HepG2 (cell line): ENCODE measurements around the gene CELSR2. TPM values are rescaled to one million over a fixed set of nuclear protein-coding genes. Genes with fewer than 3 reads are reported as not detected.

Source experiments
- AHR ChIP-seq: IDR thresholded peaks from 2 replicates; pipeline ENCODE4 v1.6.1; 2018; ENCODE audit warnings: missing genetic modification reagents, missing compliant biosample characterization
- ATF4 ChIP-seq, 2 experiments: fragments of 450-650 bp in 1 of 2; sonication (generic) in 1 of 2; formaldehyde crosslinking; IDR thresholded peaks; 2 replicates each; pipeline versions ENCODE4 v1.5.0 to v1.8.0; 2020 to 2022; ENCODE audit warnings: mild to moderate bottlenecking in 1 of 2, missing genetic modification reagents in 1 of 2
- ATF5 ChIP-seq: sonication (generic); formaldehyde crosslinking; IDR thresholded peaks from 2 replicates; pipeline ENCODE4 v1.4.0; 2020; ENCODE audit warnings: mild to moderate bottlenecking, low read depth, missing genetic modification reagents
- FLYWCH1 ChIP-seq: sonication (generic); formaldehyde crosslinking; IDR thresholded peaks from 2 replicates; pipeline ENCODE4 v1.8.1; 2023; ENCODE audit warnings: mild to moderate bottlenecking, missing genetic modification reagents
- FOXC1 ChIP-seq: sonication (generic); formaldehyde crosslinking; IDR thresholded peaks from 2 replicates; pipeline ENCODE4 v1.8.0; 2022; ENCODE audit warnings: mild to moderate bottlenecking, missing genetic modification reagents, borderline replicate concordance
- GZF1 ChIP-seq: sonication (generic); formaldehyde crosslinking; IDR thresholded peaks from 2 replicates; pipeline ENCODE4 v1.5.1; 2020; ENCODE audit warnings: mild to moderate bottlenecking, missing genetic modification reagents
- JUND ChIP-seq: sonication (generic); formaldehyde crosslinking; IDR thresholded peaks from 2 replicates; pipeline ENCODE4 v1.8.0; 2022; ENCODE audit warnings: mild to moderate bottlenecking, missing genetic modification reagents
- KAT8 ChIP-seq: IDR thresholded peaks from 2 replicates; pipeline ENCODE4 v1.6.1; 2016; ENCODE audit warnings: missing genetic modification reagents, missing compliant biosample characterization
- MNT ChIP-seq: fragments of 450-650 bp; IDR thresholded peaks from 2 replicates; pipeline ENCODE4 v1.6.1; 2016
- MTF2 ChIP-seq: sonication (generic); formaldehyde crosslinking; IDR thresholded peaks from 2 replicates; pipeline ENCODE4 v1.5.0; 2020; ENCODE audit warnings: missing genetic modification reagents, borderline replicate concordance
- MZF1 ChIP-seq: sonication (generic); formaldehyde crosslinking; IDR thresholded peaks from 2 replicates; pipeline ENCODE4 v1.8.1; 2023; ENCODE audit warnings: mild to moderate bottlenecking, missing genetic modification reagents, borderline replicate concordance
- NFE2 ChIP-seq: sonication (generic); formaldehyde crosslinking; IDR thresholded peaks from 2 replicates; pipeline ENCODE4 v1.4.0; 2020; ENCODE audit warnings: missing genetic modification reagents
- NFYB ChIP-seq: sonication (generic); formaldehyde crosslinking; IDR thresholded peaks from 2 replicates; pipeline ENCODE4 v1.4.0; 2020; ENCODE audit warnings: missing genetic modification reagents
- SKI ChIP-seq: fragments of 450-650 bp; IDR thresholded peaks from one replicate; pipeline ENCODE4 v1.6.1; 2018; ENCODE audit warnings: mild to moderate bottlenecking; ENCODE audit not compliant: partially characterized antibody
- SP2 ChIP-seq: sonication (generic); formaldehyde crosslinking; IDR thresholded peaks from 2 replicates; pipeline ENCODE4 v1.5.1; 2020; ENCODE audit warnings: mild to moderate bottlenecking, missing genetic modification reagents
- ZBTB10 ChIP-seq: sonication (generic); formaldehyde crosslinking; IDR thresholded peaks from 2 replicates; pipeline ENCODE4 v1.4.0; 2020; ENCODE audit warnings: missing genetic modification reagents, borderline replicate concordance
- ZBTB38 ChIP-seq: sonication (generic); formaldehyde crosslinking; IDR thresholded peaks from 2 replicates; pipeline ENCODE4 v1.5.1; 2020; ENCODE audit warnings: mild to moderate bottlenecking, missing genetic modification reagents
- ZNF17 ChIP-seq: sonication (generic); formaldehyde crosslinking; IDR thresholded peaks from 2 replicates; pipeline ENCODE4 v1.5.0; 2020; ENCODE audit warnings: mild to moderate bottlenecking, missing genetic modification reagents
- ZNF230 ChIP-seq: sonication (generic); formaldehyde crosslinking; IDR thresholded peaks from 2 replicates; pipeline ENCODE4 v1.4.0; 2020; ENCODE audit warnings: mild to moderate bottlenecking, missing genetic modification reagents
- ZNF33A ChIP-seq: sonication (generic); formaldehyde crosslinking; IDR thresholded peaks from 2 replicates; pipeline ENCODE4 v1.5.1; 2020; ENCODE audit warnings: missing genetic modification reagents, mild to moderate bottlenecking, moderate library complexity, borderline replicate concordance
- ZNF570 ChIP-seq: sonication (generic); formaldehyde crosslinking; IDR thresholded peaks from 2 replicates; pipeline ENCODE4 v1.4.0; 2020; ENCODE audit warnings: mild to moderate bottlenecking, missing genetic modification reagents, borderline replicate concordance
- ZSCAN30 ChIP-seq: sonication (generic); formaldehyde crosslinking; IDR thresholded peaks from 2 replicates; pipeline ENCODE4 v1.5.0; 2020; ENCODE audit warnings: mild to moderate bottlenecking, missing genetic modification reagents
- ZSCAN31 ChIP-seq: sonication (generic); formaldehyde crosslinking; IDR thresholded peaks from 2 replicates; pipeline ENCODE4 v1.5.0; 2020; ENCODE audit warnings: low read depth, mild to moderate bottlenecking, missing genetic modification reagents
- polyA plus RNA-seq, 8 experiments: library from polyadenylated mRNA; depleted of rRNA in 3 of 8; stranded (reverse) in 7 of 8; unstranded in 1 of 8; fragments of >200 nt; fragmentation: Illumina TruSeq in 4 of 8; extraction: Trizol in 4 of 8; gene quantifications; 2 replicates each; pipeline versions ENCODE4 v1.2.1 to v1.2.3, GENCODE V29; 2011 to 2016; ENCODE audit warnings: low read depth in 4 of 8, missing spikeins in 1 of 8, mixed read lengths in 1 of 8; ENCODE audit not compliant: insufficient read depth in 1 of 8
- total RNA-seq, 5 experiments: library from RNA; depleted of rRNA; stranded (reverse); fragments of >200 nt; fragmentation: Illumina TruSeq; extraction: Trizol; gene quantifications; 2 replicates each; pipeline ENCODE4 v1.2.3, GENCODE V29; 2016; ENCODE audit warnings: low read depth in 1 of 5
- TF ChIP-seq, protein P1 (sequence below): sonication (generic); formaldehyde crosslinking; IDR thresholded peaks from 2 replicates; pipeline ENCODE4 v1.5.0; 2020; ENCODE audit warnings: missing genetic modification reagents

Gene CELSR2
- total and polyA plus RNA-seq, 2 of the 13 experiments (the other 11 are each of a cell fraction or from before 2014, with no cell fraction given) = 4.0 to 6.6 TPM

- no peak for TF ChIP-seq ZBTB10 (CRISPR knock-in tag)
- no peak for TF ChIP-seq ZNF17 (CRISPR knock-in tag)
- no peak for TF ChIP-seq JUND (CRISPR knock-in tag)
- no peak for TF ChIP-seq MZF1 (CRISPR knock-in tag)
- no peak for TF ChIP-seq NFYB
- TF ChIP-seq GZF1 (CRISPR knock-in tag) = no peak
- no peak for TF ChIP-seq MTF2 (CRISPR knock-in tag)
- peak; percentile 44; the same call in 1 of the 2 replicates for TF ChIP-seq KAT8 (CRISPR knock-in tag)
- TF ChIP-seq ZSCAN30 (CRISPR knock-in tag) = no peak
- TF ChIP-seq, protein P1, sequence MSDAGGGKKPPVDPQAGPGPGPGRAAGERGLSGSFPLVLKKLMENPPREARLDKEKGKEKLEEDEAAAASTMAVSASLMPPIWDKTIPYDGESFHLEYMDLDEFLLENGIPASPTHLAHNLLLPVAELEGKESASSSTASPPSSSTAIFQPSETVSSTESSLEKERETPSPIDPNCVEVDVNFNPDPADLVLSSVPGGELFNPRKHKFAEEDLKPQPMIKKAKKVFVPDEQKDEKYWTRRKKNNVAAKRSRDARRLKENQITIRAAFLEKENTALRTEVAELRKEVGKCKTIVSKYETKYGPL (CRISPR knock-in tag) = no peak
- no peak; the same call in 1 of the 2 replicates for TF ChIP-seq FOXC1 (CRISPR knock-in tag)
- no peak for TF ChIP-seq ZNF570 (CRISPR knock-in tag)
- peak; percentile 73; the same call in 1 of the 2 replicates for TF ChIP-seq ZBTB38
- TF ChIP-seq ATF5 (CRISPR knock-in tag) = no peak
- TF ChIP-seq AHR (CRISPR knock-in tag) = no peak
- TF ChIP-seq ZNF33A (CRISPR knock-in tag) = no peak
- peak; percentile 60; the same call in 1 of the 2 replicates for TF ChIP-seq ZNF230
- peak in 1 of 2 experiments; percentile 40; a peak in 1 of 4 replicates for TF ChIP-seq ATF4 (CRISPR knock-in tag; IDR thresholded peaks at IDR 0.05)
- TF ChIP-seq MNT = no peak
- no peak for TF ChIP-seq SP2 (CRISPR knock-in tag)
- TF ChIP-seq SKI = no peak
- TF ChIP-seq FLYWCH1 (CRISPR knock-in tag) = no peak
- TF ChIP-seq NFE2 = no peak
- TF ChIP-seq ZSCAN31 (CRISPR knock-in tag) = no peak
These were observed 35.3 kb upstream of the CELSR2 start, which contains the start of gene SARS1 (continued) for GRCh38 chr1:109213824-109214693.
